Endothelial cell (in vitro differentiated cells): Measurements from ENCODE around the gene AQP3. TPM values are rescaled to one million over a fixed set of nuclear protein-coding genes. Genes with fewer than 3 reads are reported as not detected.

Source experiments
- DNase-seq: peaks from one replicate; pipeline ENCODE4 v3.0.0; 2021; ENCODE audit warnings: low spot score
- H3K27ac Mint-ChIP-seq: one replicate; pipeline ENCODE4 v1.8.0; 2021; ENCODE audit warnings: mixed read lengths, inconsistent platforms; ENCODE audit not compliant: unreplicated experiment
- H3K27me3 Mint-ChIP-seq: one replicate; pipeline ENCODE4 v1.8.0; 2021; ENCODE audit warnings: mild to moderate bottlenecking, moderate library complexity, mixed read lengths, inconsistent platforms; ENCODE audit not compliant: unreplicated experiment
- H3K36me3 Mint-ChIP-seq: one replicate; pipeline ENCODE4 v1.8.0; 2021; ENCODE audit warnings: mild to moderate bottlenecking, low read depth, mixed read lengths, inconsistent platforms; ENCODE audit not compliant: unreplicated experiment
- H3K4me1 Mint-ChIP-seq: one replicate; pipeline ENCODE4 v1.8.0; 2021; ENCODE audit warnings: mild to moderate bottlenecking, mixed read lengths, inconsistent platforms; ENCODE audit not compliant: unreplicated experiment
- H3K4me3 Mint-ChIP-seq: one replicate; pipeline ENCODE4 v1.8.0; 2021; ENCODE audit warnings: mild to moderate bottlenecking, mixed read lengths, inconsistent platforms; ENCODE audit not compliant: unreplicated experiment
- H3K9me3 Mint-ChIP-seq: one replicate; pipeline ENCODE4 v1.8.0; 2021; ENCODE audit warnings: mixed read lengths, inconsistent platforms; ENCODE audit not compliant: unreplicated experiment
- CTCF ChIP-seq: fragments of 200-600 bp; sonication (generic); IDR thresholded peaks from one replicate; pipeline ENCODE4 v1.5.0; 2021; ENCODE audit warnings: antibody characterized with exemption; ENCODE audit not compliant: unreplicated experiment
- total RNA-seq: library from RNA; stranded (reverse); fragmentation: NEBNext Ultra II Directional; extraction: Animal tissue kit (Norgen Biotek cat#: 25700); gene quantifications from one replicate; pipeline ENCODE4 v1.2.1, GENCODE V29; 2021; ENCODE audit not compliant: unreplicated experiment

AQP3 gene
- total RNA-seq, 1 donor from 2014 or later = 6.0 TPM

- no peaks in the 10 kb centered on the region for H3K36me3 Mint-ChIP-seq
- no peak overlapping the region for H3K4me3 Mint-ChIP-seq
- H3K4me1 Mint-ChIP-seq = peaks cover 5% of the 10 kb centered on the region
- TF ChIP-seq CTCF = no peak
- no peak overlapping the region for H3K27ac Mint-ChIP-seq
- no peaks in the 10 kb centered on the region for H3K9me3 Mint-ChIP-seq
- peaks cover 11% of the 10 kb centered on the region for H3K27me3 Mint-ChIP-seq
- no peak for DNase-seq
Observed at GRCh38 chr9:33453286-33453860, 6.0 kb upstream of the AQP3 start.

- no peaks in the 10 kb centered on the region for H3K9me3 Mint-ChIP-seq
- H3K36me3 Mint-ChIP-seq = no peaks in the 10 kb centered on the region
- peak; percentile 74 for TF ChIP-seq CTCF
- DNase-seq = peak; percentile 81
- no peak overlapping the region for H3K27ac Mint-ChIP-seq
- H3K27me3 Mint-ChIP-seq = peaks cover 12% of the 10 kb centered on the region
- peaks cover 2% of the 10 kb centered on the region for H3K4me1 Mint-ChIP-seq
- H3K4me3 Mint-ChIP-seq = no peak overlapping the region
Observed at GRCh38 chr9:33452828-33453271, 5.5 kb upstream of the AQP3 start.

- H3K9me3 Mint-ChIP-seq = no peaks in the 10 kb centered on the region
- peaks cover 7% of the 10 kb centered on the region for H3K4me1 Mint-ChIP-seq
- H3K27me3 Mint-ChIP-seq = peaks cover 11% of the 10 kb centered on the region
- H3K36me3 Mint-ChIP-seq = peaks cover 4% of the 10 kb centered on the region
- H3K27ac Mint-ChIP-seq = no peak overlapping the region
- DNase-seq = no peak
- TF ChIP-seq CTCF = no peak
- H3K4me3 Mint-ChIP-seq = no peak overlapping the region
Observed at GRCh38 chr9:33450621-33451146, 3.3 kb upstream of the AQP3 start.

- no peak overlapping the region for H3K27ac Mint-ChIP-seq
- no peak for TF ChIP-seq CTCF
- H3K4me3 Mint-ChIP-seq = no peak overlapping the region
Observed at GRCh38 chr9:33449715-33450114, 2.3 kb upstream of the AQP3 start.

GRCh38 chr9:33447799-33448553 lies 583 bp upstream of the AQP3 start:
- no peaks in the 10 kb centered on the region for H3K9me3 Mint-ChIP-seq
- H3K27ac Mint-ChIP-seq = no peak overlapping the region
- H3K4me1 Mint-ChIP-seq = peaks cover 11% of the 10 kb centered on the region
- peak overlapping the region; percentile 85 for H3K4me3 Mint-ChIP-seq
- DNase-seq = no peak
- H3K36me3 Mint-ChIP-seq = peaks cover 4% of the 10 kb centered on the region
- no peak for TF ChIP-seq CTCF
- peaks cover 10% of the 10 kb centered on the region for H3K27me3 Mint-ChIP-seq

More at GRCh38 chr9:33449715-33450114, 2.3 kb upstream of the AQP3 start:
- no peak for DNase-seq
- Mint-ChIP-seq H3K9me3 (no peaks in the 10 kb centered on the region), H3K4me1 (peaks cover 11% of the 10 kb centered on the region), H3K27me3 (peaks cover 15% of the 10 kb centered on the region), H3K36me3 (peaks cover 4% of the 10 kb centered on the region)
